Stimulated activated CD8-positive, alpha-beta memory T cell treated with anti-CD3 and anti-CD28 coated beads, Interleukin-2, amount 100 ng/mL, for 48 hours (primary cell): ENCODE data around the gene SSX2B.
"Not testable (repeated sequence)": the region's sequence is repeated elsewhere in the genome, so short reads cannot be mapped to it uniquely, and the experiment has no call there.

ENCODE experiments used
- DNase-seq, 2 donors: peaks; one replicate each; pipeline ENCODE4 v3.0.0-alpha.2; 2020; ENCODE audit warnings: low read depth in 2 of 2

Gene SSX2B

GRCh38 chrX:52750952-52751351 is at the start of gene SSX2B:
SSX2B (plus strand) TSS chrX:52751252; CDS start chrX:52752681, 1,429 bp downstream.
- DNase-seq: not testable (repeated sequence)

GRCh38 chrX:52707078-52707477 is 44.0 kb upstream of the SSX2B start, which contains the start of gene SSX2:
SSX2 (minus strand) TSS chrX:52707178; CDS start chrX:52705749, 1,429 bp downstream.
- DNase-seq: not testable (repeated sequence)

GRCh38 chrX:52765983-52766382 is 14.9 kb downstream of the SSX2B start:
- not testable (repeated sequence) for DNase-seq

- DNase-seq: not testable (repeated sequence)
Observed at GRCh38 chrX:52773504-52773903, 22.5 kb downstream of the SSX2B start.

- not testable (repeated sequence) for DNase-seq
Observed at GRCh38 chrX:52797327-52797726, 46.3 kb downstream of the SSX2B start, which contains the start of gene SPANXN5. SPANXN5 (minus strand) TSS chrX:52797427; CDS start chrX:52797348, 79 bp downstream.

- not testable (repeated sequence) for DNase-seq
Observed at GRCh38 chrX:52804876-52805275, 53.8 kb downstream of the SSX2B start.
